Astrocyte (in vitro differentiated cells and primary cell): ENCODE measurements around the gene WASF2. TPM values are rescaled to one million over a fixed set of nuclear protein-coding genes. Genes with fewer than 3 reads are reported as not detected.

Experiments used
- DNase-seq: peaks from one replicate; pipeline ENCODE4 v3.0.0-alpha.2; 2010; ENCODE audit warnings: low read depth
- FAIRE-seq: peaks from 2 replicates; lab custom pipeline; 2011; peaks lifted over from hg19 to GRCh38; lab: Jason Lieb, UNC
- H2AFZ ChIP-seq: 2 replicates; pipeline ENCODE4 v1.6.0; 2012; ENCODE audit warnings: low read depth, low read length, inconsistent platforms
- H3K27ac ChIP-seq: 2 replicates; pipeline ENCODE4 v1.5.1; 2011; ENCODE audit warnings: low read depth, low read length, inconsistent platforms
- H3K27me3 ChIP-seq: 2 replicates; pipeline ENCODE4 v1.6.0; 2011; ENCODE audit warnings: low read length, inconsistent platforms; ENCODE audit not compliant: insufficient read depth
- H3K36me3 ChIP-seq: 2 replicates; pipeline ENCODE4 v1.5.1; 2011; ENCODE audit warnings: low read length, inconsistent platforms; ENCODE audit not compliant: insufficient read depth
- H3K4me1 ChIP-seq: 2 replicates; pipeline ENCODE4 v1.5.1; 2011; ENCODE audit warnings: low read length, inconsistent platforms; ENCODE audit not compliant: insufficient read depth
- H3K4me2 ChIP-seq: 2 replicates; pipeline ENCODE4 v1.6.0; 2012; ENCODE audit warnings: low read length, inconsistent platforms
- H3K4me3 ChIP-seq: 2 replicates; pipeline ENCODE4 v1.5.1; 2011; ENCODE audit warnings: low read depth, mild to moderate bottlenecking, low read length, inconsistent platforms; ENCODE audit not compliant: insufficient read depth
- H3K79me2 ChIP-seq: 2 replicates; pipeline ENCODE4 v1.6.0; 2012; ENCODE audit warnings: mild to moderate bottlenecking, low read length, inconsistent platforms; ENCODE audit not compliant: insufficient read depth
- H3K9ac ChIP-seq: 2 replicates; pipeline ENCODE4 v1.6.0; 2012; ENCODE audit warnings: mild to moderate bottlenecking, low read length, inconsistent platforms
- H3K9me3 ChIP-seq: 2 replicates; pipeline ENCODE4 v1.5.1; 2012; ENCODE audit warnings: low read depth, mild to moderate bottlenecking, low read length, inconsistent platforms; ENCODE audit not compliant: insufficient read depth
- H4K20me1 ChIP-seq: 2 replicates; pipeline ENCODE4 v1.6.0; 2012; ENCODE audit warnings: low read length, inconsistent platforms; ENCODE audit not compliant: insufficient read depth
- H3K27ac Mint-ChIP-seq: one replicate; pipeline ENCODE4 v1.8.0; 2021; ENCODE audit warnings: mild to moderate bottlenecking, mixed read lengths; ENCODE audit not compliant: unreplicated experiment
- H3K27me3 Mint-ChIP-seq: one replicate; pipeline ENCODE4 v1.8.0; 2021; ENCODE audit warnings: low read depth, mixed read lengths; ENCODE audit not compliant: unreplicated experiment
- H3K36me3 Mint-ChIP-seq: one replicate; pipeline ENCODE4 v1.8.0; 2021; ENCODE audit warnings: low read depth, mixed read lengths; ENCODE audit not compliant: unreplicated experiment
- H3K4me1 Mint-ChIP-seq: one replicate; pipeline ENCODE4 v1.8.0; 2021; ENCODE audit warnings: low read depth, mixed read lengths; ENCODE audit not compliant: unreplicated experiment
- H3K4me3 Mint-ChIP-seq: one replicate; pipeline ENCODE4 v1.8.0; 2021; ENCODE audit warnings: mild to moderate bottlenecking, moderate library complexity, mixed read lengths; ENCODE audit not compliant: unreplicated experiment
- H3K9me3 Mint-ChIP-seq: one replicate; pipeline ENCODE4 v1.8.0; 2021; ENCODE audit warnings: mild to moderate bottlenecking, mixed read lengths; ENCODE audit not compliant: unreplicated experiment
- CTCF ChIP-seq: IDR thresholded peaks from 2 replicates; pipeline ENCODE4 v1.5.1; 2011; ENCODE audit warnings: low read depth, mild to moderate bottlenecking, inconsistent platforms, low read length, moderate library complexity; ENCODE audit not compliant: insufficient read depth
- EZH2 ChIP-seq: IDR thresholded peaks from 2 replicates; pipeline ENCODE4 v1.6.1; 2012; ENCODE audit warnings: mild to moderate bottlenecking, low read length, inconsistent platforms; ENCODE audit not compliant: insufficient read depth
- total RNA-seq: library from RNA; stranded (reverse); gene quantifications from 2 replicates; pipeline ENCODE4 v1.2.1, GENCODE V29; 2021

Gene WASF2
- total RNA-seq, 1 donor from 2014 or later = 86.9 TPM

- Histone ChIP-seq H3K4me1 (peaks cover 15% of the 10 kb centered on the region), H2AFZ (peak overlapping the region; percentile 56), H3K9me3 (no peaks in the 10 kb centered on the region), H3K4me2 (peak overlapping the region; percentile 15), H4K20me1 (no peaks in the 10 kb centered on the region), H3K27me3 (no peaks in the 10 kb centered on the region), H3K4me3 (no peak overlapping the region), H3K79me2 (no peaks in the 10 kb centered on the region), H3K9ac (peak overlapping the region; percentile 32), H3K27ac (no peak overlapping the region), H3K36me3 (no peaks in the 10 kb centered on the region)
- Mint-ChIP-seq H3K4me1 (peaks cover 19% of the 10 kb centered on the region), H3K4me3 (no peak overlapping the region), H3K27me3 (peaks cover under 1% of the 10 kb centered on the region), H3K36me3 (no peaks in the 10 kb centered on the region), H3K9me3 (no peaks in the 10 kb centered on the region), H3K27ac (peak overlapping the region; percentile 77)
- FAIRE-seq (no peak), DNase-seq (peak; percentile 45)
- TF ChIP-seq EZH2 = no peak
- TF ChIP-seq CTCF = no peak
These were observed 14.8 kb upstream of the WASF2 start for GRCh38 chr1:27504588-27505419.

GRCh38 chr1:27503844-27504587 lies 14.0 kb upstream of the WASF2 start:
- Histone ChIP-seq H4K20me1 (no peaks in the 10 kb centered on the region), H3K4me2 (peak overlapping the region; percentile 5), H3K4me1 (peaks cover 15% of the 10 kb centered on the region), H3K27ac (no peak overlapping the region), H3K27me3 (no peaks in the 10 kb centered on the region), H3K79me2 (no peaks in the 10 kb centered on the region), H3K9ac (peak overlapping the region; percentile 33), H3K9me3 (no peaks in the 10 kb centered on the region), H3K36me3 (no peaks in the 10 kb centered on the region), H3K4me3 (no peak overlapping the region), H2AFZ (peak overlapping the region; percentile 56)
- peak overlapping the region; percentile 57 for H3K4me3 Mint-ChIP-seq
- no peak for TF ChIP-seq EZH2
- TF ChIP-seq CTCF = no peak
- H3K9me3 Mint-ChIP-seq = no peaks in the 10 kb centered on the region
- peak; percentile 45 for DNase-seq
- peak overlapping the region; percentile 77 for H3K27ac Mint-ChIP-seq
- no peak for FAIRE-seq
- peaks cover 14% of the 10 kb centered on the region for H3K4me1 Mint-ChIP-seq
- H3K27me3 Mint-ChIP-seq = no peaks in the 10 kb centered on the region
- no peaks in the 10 kb centered on the region for H3K36me3 Mint-ChIP-seq
